AG09309 (cell line): Measurements from ENCODE around the gene SFTPA2.
"Not testable (repeated sequence)": the region's sequence is repeated elsewhere in the genome, so short reads cannot be mapped to it uniquely, and the experiment has no call there.

Source experiments
- DNase-seq: peaks from one replicate; pipeline ENCODE4 v3.0.0-alpha.2; 2010; ENCODE audit warnings: low read depth
- H3K4me3 ChIP-seq: 2 replicates; pipeline ENCODE4 v1.5.1; 2011; ENCODE audit warnings: mild to moderate bottlenecking, low read depth, low read length, moderate library complexity; ENCODE audit not compliant: control insufficient read depth
- TF ChIP-seq, protein P1 (sequence below): IDR thresholded peaks from 2 replicates; pipeline ENCODE4 v1.5.1; 2011; ENCODE audit warnings: mild to moderate bottlenecking, low read depth, low read length, inconsistent platforms; ENCODE audit not compliant: insufficient read depth, control insufficient read depth; ENCODE audit errors: missing control alignments

The SFTPA2 gene

DNA sequence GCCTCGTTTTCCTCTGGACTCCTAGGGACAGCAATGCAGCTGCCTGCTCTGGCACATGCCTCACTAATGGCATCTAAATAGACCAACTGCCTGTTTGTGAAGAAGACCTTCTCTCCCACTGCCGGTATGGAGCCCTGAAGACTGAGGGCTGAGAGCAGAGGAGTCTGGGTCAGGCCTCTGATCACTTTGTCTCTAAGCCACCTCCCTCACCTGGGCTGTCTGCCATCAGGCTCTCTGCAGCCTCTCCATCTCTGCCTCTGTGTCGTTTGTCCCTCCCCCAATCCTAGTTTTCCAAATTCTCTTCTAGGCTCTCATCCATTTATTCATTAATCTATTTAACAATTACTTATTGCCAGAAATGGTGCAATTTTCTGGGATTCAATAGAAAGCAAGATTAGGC is 35.3 kb upstream of the SFTPA2 start:
- DNase-seq: no peak
- H3K4me3 ChIP-seq: no peak overlapping the region
- TF ChIP-seq, protein P1, sequence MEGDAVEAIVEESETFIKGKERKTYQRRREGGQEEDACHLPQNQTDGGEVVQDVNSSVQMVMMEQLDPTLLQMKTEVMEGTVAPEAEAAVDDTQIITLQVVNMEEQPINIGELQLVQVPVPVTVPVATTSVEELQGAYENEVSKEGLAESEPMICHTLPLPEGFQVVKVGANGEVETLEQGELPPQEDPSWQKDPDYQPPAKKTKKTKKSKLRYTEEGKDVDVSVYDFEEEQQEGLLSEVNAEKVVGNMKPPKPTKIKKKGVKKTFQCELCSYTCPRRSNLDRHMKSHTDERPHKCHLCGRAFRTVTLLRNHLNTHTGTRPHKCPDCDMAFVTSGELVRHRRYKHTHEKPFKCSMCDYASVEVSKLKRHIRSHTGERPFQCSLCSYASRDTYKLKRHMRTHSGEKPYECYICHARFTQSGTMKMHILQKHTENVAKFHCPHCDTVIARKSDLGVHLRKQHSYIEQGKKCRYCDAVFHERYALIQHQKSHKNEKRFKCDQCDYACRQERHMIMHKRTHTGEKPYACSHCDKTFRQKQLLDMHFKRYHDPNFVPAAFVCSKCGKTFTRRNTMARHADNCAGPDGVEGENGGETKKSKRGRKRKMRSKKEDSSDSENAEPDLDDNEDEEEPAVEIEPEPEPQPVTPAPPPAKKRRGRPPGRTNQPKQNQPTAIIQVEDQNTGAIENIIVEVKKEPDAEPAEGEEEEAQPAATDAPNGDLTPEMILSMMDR: no peak

DNA sequence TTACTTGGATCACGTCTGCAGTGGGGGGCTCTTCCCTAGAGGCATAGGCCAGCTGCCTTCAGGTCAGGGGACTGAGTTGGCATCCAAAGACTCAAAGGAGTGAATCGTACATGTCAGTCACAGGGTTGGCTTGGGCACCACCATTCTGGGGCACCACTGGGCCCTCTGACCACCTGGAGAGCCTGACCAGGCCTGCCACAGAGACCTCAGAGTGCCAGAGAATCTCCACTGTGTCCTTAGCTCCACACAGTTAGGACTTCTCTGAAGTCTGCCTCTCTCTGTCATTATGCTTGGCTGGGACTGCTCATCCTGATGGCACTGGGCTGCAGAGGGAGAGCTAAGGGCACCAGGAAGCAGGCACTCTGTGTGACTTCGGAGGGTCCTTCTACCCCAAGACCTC is 34.4 kb upstream of the SFTPA2 start:
- DNase-seq, H3K4me3 ChIP-seq: not testable (repeated sequence)

DNA sequence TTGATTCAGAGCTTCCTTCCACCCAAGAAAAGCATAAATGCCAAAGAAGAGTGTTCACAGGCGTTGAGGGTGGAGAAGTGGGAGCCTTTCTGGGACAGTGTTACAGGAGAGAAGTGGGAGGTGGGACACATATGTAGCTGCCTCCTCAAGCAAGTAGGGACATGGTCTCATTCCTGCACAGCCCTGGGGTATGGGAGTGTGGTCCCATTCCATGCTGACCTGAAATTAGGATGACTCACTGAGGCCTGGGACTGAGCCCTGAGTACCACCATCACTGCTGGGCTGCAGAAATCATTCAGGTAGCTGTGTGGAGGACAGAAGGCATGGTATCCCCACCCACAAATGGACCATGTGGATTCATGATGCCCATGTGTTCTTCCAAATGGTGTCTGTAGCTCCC is 33.2 kb upstream of the SFTPA2 start:
- no peak for DNase-seq
- no peak overlapping the region for H3K4me3 ChIP-seq
- TF ChIP-seq, protein P1: no peak

DNA sequence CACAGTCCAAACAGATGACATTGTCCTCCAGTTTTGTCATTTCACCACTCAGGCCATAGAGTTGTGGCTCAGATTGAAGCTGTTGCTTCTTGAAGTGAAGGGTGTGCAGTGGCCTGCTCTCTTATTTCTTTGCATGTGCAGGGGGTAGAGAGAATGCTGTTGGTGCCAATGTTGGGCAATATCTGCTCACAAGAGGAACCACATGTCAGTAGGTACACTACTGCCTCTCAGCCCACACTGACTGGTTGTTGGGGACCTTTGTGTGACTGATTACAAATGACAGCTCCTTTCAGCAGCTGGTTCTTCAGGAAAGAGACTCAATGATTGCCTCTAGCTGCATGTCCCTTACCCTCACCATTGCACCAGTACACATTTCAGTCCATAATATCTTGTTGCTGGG is 28.6 kb upstream of the SFTPA2 start:
- TF ChIP-seq, protein P1: no peak
- DNase-seq: no peak
- H3K4me3 ChIP-seq: no peak overlapping the region

- TF ChIP-seq, protein P1: no peak
- no peak overlapping the region for H3K4me3 ChIP-seq
- DNase-seq: no peak
Measured at GRCh38 chr10:79586933-79587332, 26.7 kb upstream of the SFTPA2 start.

DNA sequence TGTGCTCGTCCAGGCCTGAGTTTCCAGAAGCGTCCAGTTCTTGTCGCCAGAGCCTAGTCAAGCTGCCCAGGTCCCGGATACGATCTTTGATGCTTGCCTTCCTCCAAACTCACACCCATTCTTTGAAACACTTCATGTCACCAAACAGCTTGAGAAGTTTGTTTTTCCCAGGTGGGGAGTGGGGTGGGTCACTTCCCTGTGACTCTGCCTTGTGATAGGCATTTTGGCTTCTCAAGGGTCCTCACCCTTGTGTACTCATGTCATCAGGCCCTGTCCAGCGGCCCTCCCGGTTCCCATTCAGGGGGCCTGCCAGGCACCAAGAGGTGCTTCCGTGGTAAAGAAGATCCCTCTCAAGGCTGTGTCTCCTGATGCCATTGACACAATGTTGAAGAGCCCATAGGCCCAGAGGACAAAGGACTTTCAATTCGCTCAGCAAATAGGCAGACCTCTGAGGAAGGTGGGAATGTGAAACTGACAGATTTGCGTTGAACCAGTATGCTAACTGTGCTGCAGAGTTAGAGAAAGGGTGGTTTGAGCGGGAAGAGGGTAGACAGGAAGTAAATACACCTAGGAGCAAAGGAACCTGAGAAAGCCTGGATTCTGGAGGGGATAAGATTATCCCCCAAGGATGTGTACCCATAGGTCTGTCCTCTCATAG is 25.8 kb upstream of the SFTPA2 start:
- no peak for DNase-seq
- TF ChIP-seq, protein P1: no peak
- no peak overlapping the region for H3K4me3 ChIP-seq

DNA sequence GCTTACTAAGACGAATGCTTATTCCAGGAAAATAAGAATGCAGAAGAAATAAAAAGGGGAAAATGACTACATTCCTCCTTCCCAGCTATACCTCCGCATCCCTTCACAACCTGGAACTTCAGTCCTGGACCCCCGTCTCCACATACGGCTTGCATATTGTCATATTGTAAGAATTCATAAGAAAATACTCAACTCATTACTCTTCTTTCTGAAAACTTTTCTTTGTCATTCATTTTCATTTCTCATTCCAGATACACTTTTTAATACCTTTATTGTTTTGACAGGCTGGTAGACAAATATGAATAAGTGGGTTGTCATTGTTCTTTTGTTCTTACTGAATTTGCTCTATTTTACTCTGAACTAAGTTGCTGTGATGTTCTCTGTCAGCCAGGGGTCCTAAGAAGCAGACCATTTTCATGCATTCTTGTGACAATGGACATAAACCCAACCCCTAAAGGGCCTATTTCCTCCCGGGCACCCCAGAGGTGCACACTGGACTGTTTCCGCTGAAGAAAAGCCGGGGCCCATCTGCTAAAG is 23.3 kb upstream of the SFTPA2 start:
- H3K4me3 ChIP-seq: no peak overlapping the region
- TF ChIP-seq, protein P1: no peak
- no peak for DNase-seq

GRCh38 chr10:79582954-79583353 is 22.7 kb upstream of the SFTPA2 start:
- DNase-seq: not testable (repeated sequence)

More at GRCh38 chr10:79582954-79583353, 22.7 kb upstream of the SFTPA2 start:
- not testable (repeated sequence) for H3K4me3 ChIP-seq
